GM06990 (cell line): ENCODE measurements around the gene SLC9A9.

ENCODE experiments used
- DNase-seq: peaks from one replicate; pipeline ENCODE4 v3.0.0-alpha.2; 2011; ENCODE audit not compliant: insufficient read length; ENCODE audit errors: extremely low read depth
- H3K27me3 ChIP-seq: replicated peaks from 2 replicates; pipeline ENCODE4 v1.6.0; 2011; ENCODE audit warnings: low read length; ENCODE audit not compliant: control insufficient read depth, insufficient read depth
- H3K36me3 ChIP-seq: 2 replicates; pipeline ENCODE4 v1.5.1; 2011; ENCODE audit warnings: low read length; ENCODE audit not compliant: control insufficient read depth, insufficient read depth
- H3K4me3 ChIP-seq: replicated peaks from 2 replicates; pipeline ENCODE4 v1.5.1; 2011; ENCODE audit warnings: low read depth, mild to moderate bottlenecking, control low read depth, low read length
- CTCF ChIP-seq: IDR thresholded peaks from 2 replicates; pipeline ENCODE4 v1.5.1; 2011; ENCODE audit warnings: low read length, control low read depth, mild to moderate bottlenecking, inconsistent platforms; ENCODE audit not compliant: insufficient read depth, poor library complexity, severe bottlenecking

The SLC9A9 gene

GRCh38 chr3:143532091-143532490, 316.2 kb downstream of the SLC9A9 start:
- Histone ChIP-seq H3K27me3 (no peaks in the 10 kb centered on the region), H3K4me3 (no peak overlapping the region), H3K36me3 (no peaks in the 10 kb centered on the region)
- DNase-seq = no peak
- no peak for TF ChIP-seq CTCF

GRCh38 chr3:143531101-143531500, 317.2 kb downstream of the SLC9A9 start:
- no peak for TF ChIP-seq CTCF
- no peak overlapping the region for H3K4me3 ChIP-seq
- DNase-seq = no peak

GRCh38 chr3:143529798-143530197, 318.5 kb downstream of the SLC9A9 start:
- no peaks in the 10 kb centered on the region for H3K27me3 ChIP-seq
- TF ChIP-seq CTCF = no peak

More at GRCh38 chr3:143531101-143531500, 317.2 kb downstream of the SLC9A9 start:
- Histone ChIP-seq H3K27me3 (no peaks in the 10 kb centered on the region), H3K36me3 (no peaks in the 10 kb centered on the region)

GRCh38 chr3:143529018-143529478, 319.2 kb downstream of the SLC9A9 start:
- no peak for DNase-seq
- Histone ChIP-seq H3K4me3 (no peak overlapping the region), H3K27me3 (no peaks in the 10 kb centered on the region), H3K36me3 (no peaks in the 10 kb centered on the region)
- no peak for TF ChIP-seq CTCF

More at GRCh38 chr3:143529798-143530197, 318.5 kb downstream of the SLC9A9 start:
- no peaks in the 10 kb centered on the region for H3K36me3 ChIP-seq
- H3K4me3 ChIP-seq = no peak overlapping the region
- DNase-seq = no peak

- H3K27me3 ChIP-seq = no peaks in the 10 kb centered on the region
- DNase-seq = no peak
- TF ChIP-seq CTCF = no peak
- no peak overlapping the region for H3K4me3 ChIP-seq
- no peaks in the 10 kb centered on the region for H3K36me3 ChIP-seq
These were observed 322.2 kb downstream of the SLC9A9 start for GRCh38 chr3:143526011-143526545.

- no peaks in the 10 kb centered on the region for H3K36me3 ChIP-seq
- no peaks in the 10 kb centered on the region for H3K27me3 ChIP-seq
- no peak for DNase-seq
- H3K4me3 ChIP-seq = no peak overlapping the region
- no peak for TF ChIP-seq CTCF
These were observed 322.9 kb downstream of the SLC9A9 start for GRCh38 chr3:143525408-143525807.
